GDM1 (cell line): ENCODE data around the gene KRT80.
"Not testable (repeated sequence)": the region's sequence is repeated elsewhere in the genome, so short reads cannot be mapped to it uniquely, and the experiment has no call there.

Source experiments
- DNase-seq: peaks from one replicate; lab custom pipeline; 2025; lab: John Stamatoyannopoulos, UW

KRT80 gene

GRCh38 chr12:52191841-52192791 is at the start of gene KRT80:
TSS of gene KRT80 (minus strand) at chr12:52192014. CDS start at chr12:52191902, 112 bp downstream.
- peak; percentile 19 for DNase-seq

- DNase-seq: no peak
Observed at GRCh38 chr12:52241205-52241842, 49.5 kb upstream of the KRT80 start.

- DNase-seq: not testable (repeated sequence)
Observed at GRCh38 chr12:52240247-52240646, 48.4 kb upstream of the KRT80 start.

- no peak for DNase-seq
Observed at GRCh38 chr12:52239767-52240166, 48.0 kb upstream of the KRT80 start.

GRCh38 chr12:52238916-52239646 is 47.3 kb upstream of the KRT80 start:
- no peak for DNase-seq

GRCh38 chr12:52238207-52238840 is 46.5 kb upstream of the KRT80 start:
- no peak for DNase-seq

GRCh38 chr12:52236386-52237050 is 44.7 kb upstream of the KRT80 start:
- DNase-seq: no peak

GRCh38 chr12:52235822-52236361 is 44.1 kb upstream of the KRT80 start:
- no peak for DNase-seq

- DNase-seq: no peak
Observed at GRCh38 chr12:52235001-52235764, 43.4 kb upstream of the KRT80 start.

- no peak for DNase-seq
Observed at GRCh38 chr12:52234223-52234810, 42.5 kb upstream of the KRT80 start.

GRCh38 chr12:52233462-52234207 is 41.8 kb upstream of the KRT80 start:
- DNase-seq: no peak

- no peak for DNase-seq
Observed at GRCh38 chr12:52232674-52233461, 41.1 kb upstream of the KRT80 start, which contains the start of gene KRT7. TSS of gene KRT7 (plus strand) at chr12:52233243. CDS start at chr12:52233297, 54 bp downstream.

GRCh38 chr12:52232203-52232673 is 40.4 kb upstream of the KRT80 start:
- no peak for DNase-seq

GRCh38 chr12:52231305-52232202 is 39.7 kb upstream of the KRT80 start:
- no peak for DNase-seq

- DNase-seq: no peak
Observed at GRCh38 chr12:52230364-52231281, 38.8 kb upstream of the KRT80 start.

GRCh38 chr12:52229836-52230343 is 38.1 kb upstream of the KRT80 start:
- DNase-seq: no peak
